Bronchial epithelial cell (primary cell): ENCODE measurements around the gene ABCC4. TPM values are rescaled to one million over a fixed set of nuclear protein-coding genes. Genes with fewer than 3 reads are reported as not detected.

ENCODE experiments used
- DNase-seq: peaks from one replicate; pipeline ENCODE4 v3.0.0-alpha.2; 2010; ENCODE audit warnings: low read depth
- FAIRE-seq: peaks from 2 replicates; lab custom pipeline; 2011; peaks lifted over from hg19 to GRCh38; lab: Jason Lieb, UNC
- H3K27me3 ChIP-seq: 2 replicates; pipeline ENCODE4 v1.5.1; 2011; ENCODE audit warnings: low read length; ENCODE audit not compliant: control insufficient read depth, insufficient read depth
- H3K36me3 ChIP-seq: 2 replicates; pipeline ENCODE4 v1.5.1; 2011; ENCODE audit warnings: low read length; ENCODE audit not compliant: control insufficient read depth, insufficient read depth
- H3K4me3 ChIP-seq: 2 replicates; pipeline ENCODE4 v1.5.1; 2011; ENCODE audit warnings: mild to moderate bottlenecking, low read depth, low read length, control low read depth
- CTCF ChIP-seq: IDR thresholded peaks from 2 replicates; pipeline ENCODE4 v1.5.1; 2011; ENCODE audit warnings: mild to moderate bottlenecking, moderate library complexity, low read length, control low read depth, inconsistent platforms; ENCODE audit not compliant: insufficient read depth, severe bottlenecking
- total RNA-seq: library from RNA; depleted of rRNA; stranded (reverse); fragments of >200 nt; gene quantifications from 2 replicates; pipeline ENCODE4 v1.2.1, GENCODE V29; 2014

Gene ABCC4
- total RNA-seq, 1 donor from 2014 or later, result 6.8 TPM

GRCh38 chr13:95267662-95268342, 33.4 kb downstream of the ABCC4 start:
- Histone ChIP-seq H3K4me3 (no peak overlapping the region), H3K27me3 (no peaks in the 10 kb centered on the region), H3K36me3 (no peaks in the 10 kb centered on the region)
- peak; percentile 82 for DNase-seq
- no peak for FAIRE-seq
- no peak for TF ChIP-seq CTCF

GRCh38 chr13:95264225-95264624, 37.0 kb downstream of the ABCC4 start:
- no peak for TF ChIP-seq CTCF
- Histone ChIP-seq H3K27me3 (no peaks in the 10 kb centered on the region), H3K36me3 (no peaks in the 10 kb centered on the region), H3K4me3 (no peak overlapping the region)
- no peak for FAIRE-seq
- no peak for DNase-seq

GRCh38 chr13:95262837-95263384, 38.3 kb downstream of the ABCC4 start:
- no peak for TF ChIP-seq CTCF

GRCh38 chr13:95261956-95262355, 39.3 kb downstream of the ABCC4 start:
- no peak for TF ChIP-seq CTCF
- FAIRE-seq, result no peak
- Histone ChIP-seq H3K4me3 (no peak overlapping the region), H3K27me3 (no peaks in the 10 kb centered on the region), H3K36me3 (no peaks in the 10 kb centered on the region)
- DNase-seq, result no peak

More at GRCh38 chr13:95262837-95263384, 38.3 kb downstream of the ABCC4 start:
- FAIRE-seq (no peak), DNase-seq (no peak)
- H3K36me3 ChIP-seq, result no peaks in the 10 kb centered on the region
- no peaks in the 10 kb centered on the region for H3K27me3 ChIP-seq
- H3K4me3 ChIP-seq, result no peak overlapping the region

- Histone ChIP-seq H3K4me3 (no peak overlapping the region), H3K36me3 (no peaks in the 10 kb centered on the region), H3K27me3 (no peaks in the 10 kb centered on the region)
- no peak for TF ChIP-seq CTCF
- DNase-seq (no peak), FAIRE-seq (no peak)
Observed at GRCh38 chr13:95260031-95260525, 41.2 kb downstream of the ABCC4 start.
